Hepatocyte (in vitro differentiated cells): ENCODE data around the gene TREH. TPM values are rescaled to one million over a fixed set of nuclear protein-coding genes. Genes with fewer than 3 reads are reported as not detected.

Experiments used
- DNase-seq: peaks from one replicate; pipeline ENCODE4 v3.0.0-alpha.2; 2016; ENCODE audit warnings: low spot score
- H2AFZ ChIP-seq: fragments of 200-600 bp; sonication (generic); 2 replicates; pipeline ENCODE4 v1.6.0; 2016; ENCODE audit warnings: antibody characterized with exemption, mild to moderate bottlenecking
- H3K27ac ChIP-seq: fragments of 200-600 bp; sonication (generic); 2 replicates; pipeline ENCODE4 v1.5.1; 2016; ENCODE audit warnings: mild to moderate bottlenecking
- H3K27me3 ChIP-seq: fragments of 200-600 bp; sonication (generic); 2 replicates; pipeline ENCODE4 v1.6.1; 2016
- H3K36me3 ChIP-seq: fragments of 200-600 bp; sonication (generic); replicated peaks from 2 replicates; pipeline ENCODE4 v1.5.1; 2016; ENCODE audit warnings: low read depth; ENCODE audit not compliant: insufficient read depth
- H3K4me1 ChIP-seq: fragments of 200-600 bp; sonication (generic); 2 replicates; pipeline ENCODE4 v1.5.1; 2016; ENCODE audit warnings: mild to moderate bottlenecking, moderate library complexity; ENCODE audit not compliant: insufficient read depth
- H3K4me2 ChIP-seq: fragments of 200-600 bp; sonication (generic); 2 replicates; pipeline ENCODE4 v1.6.0; 2016
- H3K4me3 ChIP-seq: fragments of 200-600 bp; sonication (generic); 2 replicates; pipeline ENCODE4 v1.5.1; 2016; ENCODE audit warnings: mild to moderate bottlenecking
- H3K79me2 ChIP-seq: fragments of 200-600 bp; sonication (generic); 2 replicates; pipeline ENCODE4 v1.6.0; 2017; ENCODE audit warnings: mild to moderate bottlenecking
- H3K9me2 ChIP-seq: fragments of 200-600 bp; sonication (generic); replicated peaks from 2 replicates; pipeline ENCODE4 v1.6.0; 2017; ENCODE audit warnings: mild to moderate bottlenecking; ENCODE audit not compliant: insufficient read depth
- H3K9me3 ChIP-seq: fragments of 200-600 bp; sonication (generic); 2 replicates; pipeline ENCODE4 v1.5.1; 2016; ENCODE audit warnings: low read depth, mild to moderate bottlenecking
- H4K20me1 ChIP-seq: fragments of 200-600 bp; sonication (generic); 2 replicates; pipeline ENCODE4 v1.6.0; 2016; ENCODE audit warnings: mild to moderate bottlenecking; ENCODE audit not compliant: insufficient read depth, poor library complexity, severe bottlenecking
- EZH2 ChIP-seq: fragments of 200-600 bp; sonication (generic); IDR thresholded peaks from 2 replicates; pipeline ENCODE4 v1.6.1; 2016; ENCODE audit warnings: antibody characterized with exemption, mild to moderate bottlenecking, borderline replicate concordance
- EZH2phosphoT487 ChIP-seq: fragments of 200-600 bp; sonication (generic); IDR thresholded peaks from one replicate; pipeline ENCODE4 v1.6.1; 2018; ENCODE audit warnings: antibody characterized with exemption, mild to moderate bottlenecking, low read depth, moderate library complexity; ENCODE audit not compliant: unreplicated experiment, severe bottlenecking
- WGBS: methylation state at CpG from one replicate; pipeline ENCODE4 v1.1.6; 2016; ENCODE audit warnings: low lambda C conversion rate; ENCODE audit errors: missing lambda C conversion rate; 5-methylcytosine and 5-hydroxymethylcytosine counted together
- polyA plus RNA-seq: library from polyadenylated mRNA; unstranded; fragments of >200 nt; fragmentation: Nextera tagmentation; extraction: Ambion mirVana; gene quantifications from 2 replicates; pipeline ENCODE4 v1.2.1, GENCODE V29; 2016
- total RNA-seq: library from RNA; depleted of rRNA; stranded (reverse); fragments of >200 nt; gene quantifications from 2 replicates; pipeline ENCODE4 v1.2.3, GENCODE V29; 2014
- TF ChIP-seq, protein P1 (sequence below): fragments of 200-600 bp; sonication (generic); IDR thresholded peaks from 2 replicates; pipeline ENCODE4 v1.5.1; 2016; ENCODE audit warnings: antibody characterized with exemption, mild to moderate bottlenecking; ENCODE audit not compliant: poor library complexity

The TREH gene
- total and polyA plus RNA-seq, 2 experiments from 2014 or later = 6.6 to 10.7 TPM

DNA sequence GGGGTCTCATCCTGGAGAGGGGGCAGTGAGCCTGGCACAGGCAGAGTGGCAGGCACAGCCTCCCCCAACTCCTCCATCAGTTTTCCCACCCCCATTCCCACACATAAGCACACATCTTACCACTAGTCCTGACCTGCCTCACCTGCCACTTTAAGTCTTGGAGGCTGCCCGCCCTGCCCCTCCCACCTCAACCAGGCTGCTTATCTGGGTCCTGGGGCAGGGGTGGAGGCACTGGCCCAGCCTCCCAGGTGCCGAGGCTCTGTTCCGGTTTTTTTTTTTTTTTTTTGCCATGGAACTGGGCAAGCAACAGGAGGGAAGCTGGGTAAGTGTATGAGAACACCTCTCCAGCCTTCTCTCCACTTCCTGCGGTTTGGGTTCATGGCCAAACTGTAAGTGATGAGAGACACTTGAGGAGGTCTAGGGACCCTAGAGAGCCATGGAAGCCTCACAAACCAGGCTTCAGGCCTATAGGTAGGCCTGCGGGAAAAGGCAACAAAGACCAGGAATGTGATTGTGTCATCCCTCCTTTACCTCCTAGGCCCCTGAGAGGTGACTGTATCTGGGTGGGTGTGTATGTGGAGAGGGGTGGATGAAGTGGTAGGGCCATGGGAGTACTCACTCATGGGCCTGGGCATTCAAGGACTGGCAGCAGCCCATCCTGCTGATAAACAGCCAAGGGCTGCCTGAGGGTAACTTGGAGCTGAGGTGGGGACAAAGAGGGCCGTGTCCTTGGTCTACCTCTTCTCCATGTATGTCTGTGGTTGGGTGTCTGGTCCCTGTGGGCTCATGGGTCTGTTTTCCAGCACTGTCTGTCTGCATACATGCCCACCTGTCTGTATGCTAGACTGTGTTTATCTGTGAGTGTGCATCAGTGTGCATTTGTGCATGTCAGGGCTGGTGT lies 49.4 kb downstream of the TREH start:
- no peaks in the 10 kb centered on the region for H4K20me1 ChIP-seq
- no peaks in the 10 kb centered on the region for H3K9me3 ChIP-seq
- H3K79me2 ChIP-seq = peaks cover 3% of the 10 kb centered on the region
- WGBS = 88% methylated on average over 6 of the region's 6 CpGs
- H2AFZ ChIP-seq = no peak overlapping the region
- no peak overlapping the region for H3K27ac ChIP-seq
- H3K4me2 ChIP-seq = no peak overlapping the region
- no peaks in the 10 kb centered on the region for H3K27me3 ChIP-seq
- peaks cover 13% of the 10 kb centered on the region for H3K4me1 ChIP-seq
- no peaks in the 10 kb centered on the region for H3K9me2 ChIP-seq
- H3K36me3 ChIP-seq = no peaks in the 10 kb centered on the region
- TF ChIP-seq EZH2 = no peak
- no peak for TF ChIP-seq EZH2phosphoT487
- TF ChIP-seq, protein P1, sequence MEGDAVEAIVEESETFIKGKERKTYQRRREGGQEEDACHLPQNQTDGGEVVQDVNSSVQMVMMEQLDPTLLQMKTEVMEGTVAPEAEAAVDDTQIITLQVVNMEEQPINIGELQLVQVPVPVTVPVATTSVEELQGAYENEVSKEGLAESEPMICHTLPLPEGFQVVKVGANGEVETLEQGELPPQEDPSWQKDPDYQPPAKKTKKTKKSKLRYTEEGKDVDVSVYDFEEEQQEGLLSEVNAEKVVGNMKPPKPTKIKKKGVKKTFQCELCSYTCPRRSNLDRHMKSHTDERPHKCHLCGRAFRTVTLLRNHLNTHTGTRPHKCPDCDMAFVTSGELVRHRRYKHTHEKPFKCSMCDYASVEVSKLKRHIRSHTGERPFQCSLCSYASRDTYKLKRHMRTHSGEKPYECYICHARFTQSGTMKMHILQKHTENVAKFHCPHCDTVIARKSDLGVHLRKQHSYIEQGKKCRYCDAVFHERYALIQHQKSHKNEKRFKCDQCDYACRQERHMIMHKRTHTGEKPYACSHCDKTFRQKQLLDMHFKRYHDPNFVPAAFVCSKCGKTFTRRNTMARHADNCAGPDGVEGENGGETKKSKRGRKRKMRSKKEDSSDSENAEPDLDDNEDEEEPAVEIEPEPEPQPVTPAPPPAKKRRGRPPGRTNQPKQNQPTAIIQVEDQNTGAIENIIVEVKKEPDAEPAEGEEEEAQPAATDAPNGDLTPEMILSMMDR = no peak
- no peak overlapping the region for H3K4me3 ChIP-seq
- no peak for DNase-seq

- Histone ChIP-seq H3K9me3 (no peaks in the 10 kb centered on the region), H3K36me3 (no peaks in the 10 kb centered on the region), H3K79me2 (peaks cover 3% of the 10 kb centered on the region), H2AFZ (no peak overlapping the region), H3K4me1 (peaks cover 5% of the 10 kb centered on the region), H3K27me3 (no peaks in the 10 kb centered on the region), H3K4me2 (no peak overlapping the region), H3K9me2 (no peaks in the 10 kb centered on the region), H4K20me1 (no peaks in the 10 kb centered on the region), H3K27ac (no peak overlapping the region), H3K4me3 (no peak overlapping the region)
- DNase-seq = no peak
- 78% methylated on average over 5 of the region's 5 CpGs for WGBS
- TF ChIP-seq EZH2phosphoT487 = no peak
Measured at GRCh38 chr11:118628861-118629549, 50.4 kb downstream of the TREH start.

- WGBS = 95% methylated on average over 13 of the region's 13 CpGs
- Histone ChIP-seq H3K79me2 (peaks cover 5% of the 10 kb centered on the region), H4K20me1 (no peaks in the 10 kb centered on the region), H3K27ac (no peak overlapping the region), H3K36me3 (no peaks in the 10 kb centered on the region), H3K9me3 (no peaks in the 10 kb centered on the region), H3K4me2 (no peak overlapping the region), H3K9me2 (no peaks in the 10 kb centered on the region), H3K4me3 (no peak overlapping the region), H2AFZ (no peak overlapping the region), H3K27me3 (no peaks in the 10 kb centered on the region), H3K4me1 (peaks cover under 1% of the 10 kb centered on the region)
- TF ChIP-seq, protein P1 = no peak
- TF ChIP-seq EZH2 (no peak), EZH2phosphoT487 (no peak)
- DNase-seq = no peak
Measured at GRCh38 chr11:118628432-118628831, 51.0 kb downstream of the TREH start.

GRCh38 chr11:118628031-118628430 lies 51.4 kb downstream of the TREH start:
- H3K9me2 ChIP-seq = no peaks in the 10 kb centered on the region
- peaks cover 8% of the 10 kb centered on the region for H3K79me2 ChIP-seq
- H4K20me1 ChIP-seq = no peaks in the 10 kb centered on the region
- H2AFZ ChIP-seq = no peak overlapping the region
- no peak overlapping the region for H3K27ac ChIP-seq
- no peaks in the 10 kb centered on the region for H3K36me3 ChIP-seq
- H3K9me3 ChIP-seq = no peaks in the 10 kb centered on the region
- no peak overlapping the region for H3K4me2 ChIP-seq
- H3K4me3 ChIP-seq = no peak overlapping the region
- H3K27me3 ChIP-seq = no peaks in the 10 kb centered on the region
- peaks cover 5% of the 10 kb centered on the region for H3K4me1 ChIP-seq
- no peak for DNase-seq
- TF ChIP-seq EZH2 (no peak), EZH2phosphoT487 (no peak)
- TF ChIP-seq, protein P1 = no peak
- 96% methylated on average over 17 of the region's 20 CpGs for WGBS
